A549 (cell line): ENCODE data around the gene NUDT4B.
"Not testable (repeated sequence)": the region's sequence is repeated elsewhere in the genome, so short reads cannot be mapped to it uniquely, and the experiment has no call there.

Source experiments
- CEBPB ChIP-seq, 2 experiments: fragments of >200 bp in 1 of 2; sonication (Bioruptor Twin) in 1 of 2; formaldehyde crosslinking in 1 of 2; IDR thresholded peaks; 2 replicates each; pipeline ENCODE4 v1.6.1; 2012 to 2016
- CHD4 ChIP-seq: fragments of 200-600 bp; sonication (generic); IDR thresholded peaks from 2 replicates; pipeline ENCODE4 v1.6.1; 2016; ENCODE audit warnings: antibody characterized with exemption, mild to moderate bottlenecking, borderline replicate concordance
- CTCF ChIP-seq: fragments of >200 bp; sonication (Bioruptor Twin); formaldehyde crosslinking; IDR thresholded peaks from 3 replicates; pipeline ENCODE4 v1.5.1; 2016
- JUN ChIP-seq, 2 experiments: fragments of >200 bp; sonication (Bioruptor Twin); formaldehyde crosslinking; IDR thresholded peaks; 2 replicates in 1 of 2; 3 replicates in 1 of 2; pipeline ENCODE4 v1.6.1; 2016 to 2017
- POLR2A ChIP-seq: IDR thresholded peaks from 2 replicates; pipeline ENCODE4 v1.6.1; 2012; ENCODE audit warnings: mild to moderate bottlenecking, low read length
- SMC3 ChIP-seq: fragments of >200 bp; sonication (Bioruptor Twin); formaldehyde crosslinking; IDR thresholded peaks from 3 replicates; pipeline ENCODE4 v1.6.1; 2018; ENCODE audit warnings: inconsistent platforms
- SREBF2 ChIP-seq: fragments of 450-650 bp; IDR thresholded peaks from 2 replicates; pipeline ENCODE4 v1.6.1; 2014; ENCODE audit warnings: mild to moderate bottlenecking, moderate library complexity
- ZC3H11A ChIP-seq: fragments of 450-650 bp; IDR thresholded peaks from 2 replicates; pipeline ENCODE4 v1.6.1; 2014; ENCODE audit warnings: antibody characterized with exemption, mild to moderate bottlenecking

GRCh38 chr1:148708779-148709333 is 39.7 kb upstream of the NUDT4B start:
- not testable (repeated sequence) for TF ChIP-seq CTCF; POLR2A; CEBPB (IDR thresholded peaks at IDR 0.05); CHD4; JUN (IDR thresholded peaks at IDR 0.05); ZC3H11A; SREBF2; SMC3
